GM21381 (cell line): ENCODE data around the gene NANOG.
"Not testable (repeated sequence)": the region's sequence is repeated elsewhere in the genome, so short reads cannot be mapped to it uniquely, and the experiment has no call there.

Source experiments
- ATAC-seq: cut with Tn5 transposase; IDR thresholded peaks from one replicate; pipeline ENCODE4 v1.9.1; 2021; ENCODE audit warnings: mild to moderate bottlenecking, moderate library complexity; ENCODE audit not compliant: unreplicated experiment

Gene NANOG

GRCh38 chr12:7801460-7801859, 12.3 kb downstream of the NANOG start:
- no peak for ATAC-seq

GRCh38 chr12:7806319-7806718, 17.1 kb downstream of the NANOG start:
- ATAC-seq, result not testable (repeated sequence)

GRCh38 chr12:7806863-7807487, 17.8 kb downstream of the NANOG start:
- ATAC-seq, result no peak

GRCh38 chr12:7825754-7826153, 36.6 kb downstream of the NANOG start:
- ATAC-seq, result not testable (repeated sequence)

- ATAC-seq, result not testable (repeated sequence)
These were observed 40.5 kb downstream of the NANOG start for GRCh38 chr12:7829737-7830136.

- ATAC-seq, result no peak
These were observed 43.0 kb downstream of the NANOG start for GRCh38 chr12:7832059-7832696.

- ATAC-seq, result not testable (repeated sequence)
These were observed 44.0 kb downstream of the NANOG start for GRCh38 chr12:7833201-7833600.

GRCh38 chr12:7833831-7834230, 44.6 kb downstream of the NANOG start:
- no peak for ATAC-seq

- ATAC-seq, result no peak
These were observed 45.5 kb downstream of the NANOG start for GRCh38 chr12:7834701-7835100.

GRCh38 chr12:7835116-7835515, 45.9 kb downstream of the NANOG start:
- no peak for ATAC-seq

GRCh38 chr12:7835766-7836165, 46.6 kb downstream of the NANOG start:
- no peak for ATAC-seq

- no peak for ATAC-seq
These were observed 48.2 kb downstream of the NANOG start for GRCh38 chr12:7837366-7837765.

GRCh38 chr12:7839226-7839625, 50.0 kb downstream of the NANOG start:
- not testable (repeated sequence) for ATAC-seq

- ATAC-seq, result not testable (repeated sequence)
These were observed 50.6 kb downstream of the NANOG start for GRCh38 chr12:7839848-7840247.

- ATAC-seq, result not testable (repeated sequence)
These were observed 53.2 kb downstream of the NANOG start for GRCh38 chr12:7842444-7842843.

- ATAC-seq, result not testable (repeated sequence)
These were observed 53.9 kb downstream of the NANOG start for GRCh38 chr12:7843149-7843548.

GRCh38 chr12:7843583-7843982, 54.4 kb downstream of the NANOG start:
- ATAC-seq, result not testable (repeated sequence)

GRCh38 chr12:7844116-7844515, 54.9 kb downstream of the NANOG start:
- ATAC-seq, result no peak

- not testable (repeated sequence) for ATAC-seq
These were observed 58.3 kb downstream of the NANOG start for GRCh38 chr12:7847226-7848097.

- not testable (repeated sequence) for ATAC-seq
These were observed 58.9 kb downstream of the NANOG start for GRCh38 chr12:7848098-7848422.
